NCI-H1092 treated with DMSO at 0.1 percent for 48 hours (cell line): ENCODE results near the gene RHCE.
"Not testable (repeated sequence)": the region's sequence is repeated elsewhere in the genome, so short reads cannot be mapped to it uniquely, and the experiment has no call there.

Experiments used
- DNase-seq: peaks from one replicate; lab custom pipeline; 2025; lab: John Stamatoyannopoulos, UW

The RHCE gene

DNA sequence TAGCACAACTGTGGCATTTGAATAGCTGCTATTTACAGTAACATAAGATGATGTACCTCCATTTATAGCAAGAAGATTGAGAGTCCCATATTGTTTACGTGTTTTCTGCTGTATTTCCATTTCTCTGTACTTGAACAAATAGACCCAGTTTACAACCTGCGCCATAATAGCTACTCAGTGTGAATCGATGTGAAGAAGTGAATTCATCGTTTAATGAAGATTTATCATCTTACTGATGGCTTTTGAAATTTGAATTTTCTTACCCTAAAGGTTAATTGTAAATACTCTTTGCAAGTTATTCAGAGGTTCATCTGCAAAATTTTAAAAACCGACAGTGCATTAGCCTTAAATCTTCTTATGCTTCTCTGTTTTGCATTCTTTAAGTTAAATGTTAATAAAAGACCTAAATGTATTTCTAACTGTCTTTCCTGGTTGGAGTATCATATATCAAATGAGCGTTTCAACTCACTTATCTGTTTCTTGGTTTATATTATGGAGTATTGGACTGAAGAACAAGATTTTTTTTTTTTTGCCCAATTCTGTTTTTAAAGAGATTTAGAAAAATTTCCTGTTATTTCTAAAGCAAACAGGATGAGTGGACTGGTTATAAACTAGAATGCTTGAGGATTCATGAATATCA is 12.2 kb upstream of the RHCE start:
- DNase-seq, result no peak

DNA sequence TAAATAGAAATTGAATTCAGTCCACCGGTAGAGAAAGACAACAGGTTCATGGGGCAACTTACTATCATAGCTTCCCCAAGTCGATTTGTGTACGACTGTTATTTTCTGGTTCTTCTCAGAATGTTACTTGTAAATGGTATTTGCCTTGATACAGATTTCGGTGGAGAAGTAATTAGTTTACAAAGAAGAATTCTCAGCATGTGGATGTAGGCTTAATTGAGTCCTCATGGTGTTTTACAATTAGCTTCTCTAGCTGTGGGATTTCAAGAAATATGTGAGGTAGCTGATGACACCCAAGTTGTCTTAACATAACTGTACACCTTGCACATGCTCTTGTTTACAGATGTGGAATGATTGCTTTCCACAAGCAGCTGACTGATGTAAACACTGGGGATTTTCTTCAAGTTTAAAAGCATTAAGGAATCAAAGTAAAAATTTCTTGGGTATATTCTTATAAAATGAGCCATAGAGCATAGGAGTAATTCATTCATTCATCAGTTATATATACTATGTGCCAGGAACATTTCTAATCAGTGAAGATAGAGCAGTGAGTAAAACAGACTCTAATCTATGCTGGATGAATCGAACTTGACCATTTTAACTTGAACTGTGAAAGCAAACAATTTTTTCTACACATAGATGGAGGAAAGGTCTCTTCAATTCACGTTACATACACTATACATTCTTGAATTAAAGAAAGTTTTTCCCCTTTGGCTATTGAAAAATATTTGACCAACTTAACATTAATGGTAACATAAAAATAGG is 11.5 kb upstream of the RHCE start:
- DNase-seq, result no peak

GRCh38 chr1:25430967-25431881 is 10.6 kb upstream of the RHCE start:
- no peak for DNase-seq

- DNase-seq, result peak; percentile 99
These were observed 9.7 kb upstream of the RHCE start, which contains the start of gene MACO1 for GRCh38 chr1:25430073-25430966. TSS of gene MACO1 (plus strand) at chr1:25430897. CDS start at chr1:25431099, 202 bp downstream.

GRCh38 chr1:25428475-25429166 is 8.0 kb upstream of the RHCE start:
- no peak for DNase-seq

DNA sequence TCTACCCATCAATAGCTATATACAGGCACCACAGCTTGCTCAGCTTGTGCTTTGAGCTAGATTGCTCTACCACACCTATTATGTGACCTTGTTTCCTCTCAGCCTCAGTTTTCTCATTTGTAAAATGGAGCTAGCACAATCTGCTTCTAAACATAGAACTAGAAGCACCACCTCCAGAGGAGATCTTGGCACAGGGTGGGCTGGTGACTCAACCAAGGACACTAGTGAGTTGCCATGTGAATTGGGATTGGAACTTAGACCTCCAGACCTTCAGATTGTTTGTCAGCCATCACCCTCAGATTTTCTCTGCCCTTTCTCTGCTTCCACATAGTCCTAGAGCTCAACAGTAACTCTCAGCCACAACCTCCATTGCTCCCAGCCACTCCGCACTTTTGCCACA is 7.1 kb upstream of the RHCE start:
- no peak for DNase-seq

GRCh38 chr1:25425098-25426085 is 4.8 kb upstream of the RHCE start:
- no peak for DNase-seq

DNA sequence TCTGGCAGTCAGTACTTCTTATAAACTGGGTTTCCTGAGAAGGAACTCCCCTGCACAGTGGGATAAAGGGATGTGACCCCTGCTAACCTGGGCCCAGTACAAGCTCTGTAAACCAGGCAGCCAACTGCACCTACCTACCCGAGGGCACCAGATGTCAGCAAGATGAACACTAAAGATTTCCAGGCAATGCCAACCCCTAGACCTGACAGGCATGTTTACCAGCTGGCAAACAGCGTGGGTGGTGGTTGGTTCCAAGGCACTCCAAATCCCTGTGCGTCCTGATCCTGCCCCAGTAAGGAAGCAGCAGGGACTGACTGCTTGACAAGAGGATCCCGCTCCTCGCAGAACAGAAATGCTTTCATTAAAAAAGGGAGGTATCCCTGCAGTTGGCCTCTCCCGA is 2.6 kb upstream of the RHCE start:
- DNase-seq, result not testable (repeated sequence)

DNA sequence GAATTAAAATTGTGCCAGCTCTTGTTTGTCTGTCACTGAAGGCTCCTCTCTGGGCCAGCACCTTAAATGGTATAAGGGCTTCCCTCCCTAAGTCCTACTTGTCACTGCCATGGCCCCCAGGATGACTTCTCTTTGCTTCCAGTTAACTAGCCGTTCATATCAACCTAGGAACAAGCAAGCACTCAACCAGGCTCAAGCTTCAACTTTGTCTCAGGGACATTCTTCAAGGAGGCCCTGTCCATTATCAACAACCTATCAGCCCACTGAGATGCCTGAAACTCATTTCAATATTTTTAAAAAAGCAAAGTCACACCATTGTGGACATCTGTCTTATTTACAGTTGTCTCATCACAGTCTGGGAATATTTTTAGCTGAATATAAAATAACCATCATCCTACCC is 1.3 kb downstream of the RHCE start:
- DNase-seq, result not testable (repeated sequence)

DNA sequence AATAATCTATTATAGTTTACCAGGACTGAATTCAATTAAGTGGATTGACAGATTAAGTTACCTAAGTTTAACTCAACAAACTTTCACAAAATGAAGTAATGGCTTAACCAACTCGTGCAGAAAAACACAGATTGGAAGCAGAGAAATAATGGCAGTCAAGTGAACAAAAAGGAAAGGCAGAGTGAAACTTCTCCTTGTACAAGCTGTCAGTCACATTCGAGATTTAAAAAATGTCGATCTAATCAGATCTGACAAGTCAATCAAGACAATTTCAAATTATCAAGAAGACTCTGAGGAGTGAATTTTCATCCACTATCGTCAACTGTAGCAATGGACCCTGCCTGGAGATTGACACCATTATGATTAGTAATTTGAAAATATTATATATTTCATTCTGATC is 3.3 kb downstream of the RHCE start:
- DNase-seq, result not testable (repeated sequence)

- DNase-seq, result not testable (repeated sequence)
These were observed 6.0 kb downstream of the RHCE start for GRCh38 chr1:25414578-25414977.

DNA sequence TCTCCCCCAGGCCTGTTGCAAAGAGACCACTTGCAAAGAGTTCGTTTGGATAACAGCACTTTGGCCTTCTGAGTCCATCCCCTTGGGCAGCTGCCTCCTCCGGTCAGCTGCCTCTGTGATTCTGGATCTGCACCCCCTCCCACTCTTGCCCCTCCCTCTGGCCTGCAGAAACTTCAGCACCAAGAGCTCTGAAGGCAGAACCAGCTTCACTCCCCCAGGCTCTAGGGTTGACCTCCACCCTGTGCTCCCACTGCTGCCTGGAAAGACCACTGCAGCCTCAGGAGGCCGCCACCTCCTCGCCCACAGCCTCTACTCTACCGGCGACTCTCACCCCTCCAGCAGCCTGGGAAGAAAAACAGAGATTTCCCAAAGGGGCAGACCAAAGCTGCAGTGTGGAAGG is 6.5 kb downstream of the RHCE start:
- not testable (repeated sequence) for DNase-seq

DNA sequence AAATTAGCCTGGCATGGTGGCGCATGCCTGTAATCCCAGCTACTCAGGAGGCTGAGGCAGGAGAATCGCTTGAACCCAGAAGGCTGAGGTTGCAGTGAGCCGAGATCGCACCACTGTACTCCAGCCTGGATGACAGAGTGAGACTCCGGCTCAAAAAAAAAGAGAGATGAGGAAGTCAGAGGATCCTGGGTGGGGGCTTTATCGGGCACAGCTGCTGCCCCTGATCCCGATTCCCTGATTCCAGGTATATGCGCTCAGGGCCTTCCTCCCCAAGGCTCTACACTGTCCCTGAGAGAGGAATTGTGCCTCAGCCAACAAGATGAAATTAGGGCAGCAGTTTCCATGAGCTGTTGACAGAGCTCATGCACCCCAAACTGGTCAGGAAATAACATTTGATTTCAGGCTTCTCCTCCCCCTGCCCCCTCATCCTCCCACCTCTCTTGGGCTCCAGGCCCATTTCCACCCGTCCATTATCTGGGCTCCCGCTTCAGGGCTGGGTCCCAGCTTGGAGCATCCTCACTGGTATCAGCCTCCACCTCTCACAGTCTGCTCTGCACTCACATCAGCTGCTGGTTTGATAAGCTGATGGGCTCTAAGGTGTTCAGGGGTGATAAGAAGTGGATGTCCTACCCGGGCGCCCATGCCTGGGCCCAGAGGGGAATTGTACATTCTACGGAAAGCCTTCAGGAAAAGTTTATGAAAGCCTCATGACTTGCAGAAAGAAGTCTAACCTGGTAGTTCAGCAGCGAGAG is 7.6 kb downstream of the RHCE start:
- DNase-seq, result not testable (repeated sequence)

DNA sequence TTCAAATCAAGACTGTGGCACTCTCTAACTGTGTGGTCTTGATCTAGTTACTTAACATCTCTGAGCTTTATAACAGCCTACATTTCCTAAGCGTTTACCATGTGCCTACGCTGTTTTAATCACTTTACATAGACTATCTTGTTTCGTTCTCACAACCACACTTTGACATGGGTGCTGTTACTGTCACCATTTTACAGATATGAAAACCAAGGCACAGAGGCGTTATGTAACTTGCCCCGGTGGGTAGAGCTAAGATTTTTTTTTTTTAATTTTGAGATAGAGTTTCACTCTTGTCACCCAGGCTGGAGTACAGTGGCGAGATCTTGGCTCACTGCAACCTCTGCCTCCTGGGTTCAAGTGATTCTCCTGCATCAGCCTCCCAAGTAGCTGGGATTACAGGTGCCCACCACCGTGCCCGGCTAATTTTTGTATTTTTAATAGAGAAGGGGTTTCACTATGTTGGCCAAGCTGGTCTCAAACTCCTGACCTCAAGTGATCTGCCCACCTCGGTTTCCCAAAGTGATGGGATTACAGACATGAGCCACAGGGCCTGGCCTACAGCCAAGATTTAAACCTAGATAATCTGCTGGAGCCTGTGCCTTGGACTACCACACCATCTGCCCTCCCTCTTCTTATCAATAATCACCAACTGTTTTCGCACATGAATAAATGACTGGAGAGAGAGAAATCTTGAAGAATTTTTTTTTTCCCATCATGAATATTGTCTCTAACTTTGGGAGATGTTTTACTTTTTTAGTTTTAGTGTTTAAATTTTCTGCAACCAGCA is 10.8 kb downstream of the RHCE start:
- not testable (repeated sequence) for DNase-seq

- not testable (repeated sequence) for DNase-seq
These were observed 14.8 kb downstream of the RHCE start for GRCh38 chr1:25405731-25406305.

DNA sequence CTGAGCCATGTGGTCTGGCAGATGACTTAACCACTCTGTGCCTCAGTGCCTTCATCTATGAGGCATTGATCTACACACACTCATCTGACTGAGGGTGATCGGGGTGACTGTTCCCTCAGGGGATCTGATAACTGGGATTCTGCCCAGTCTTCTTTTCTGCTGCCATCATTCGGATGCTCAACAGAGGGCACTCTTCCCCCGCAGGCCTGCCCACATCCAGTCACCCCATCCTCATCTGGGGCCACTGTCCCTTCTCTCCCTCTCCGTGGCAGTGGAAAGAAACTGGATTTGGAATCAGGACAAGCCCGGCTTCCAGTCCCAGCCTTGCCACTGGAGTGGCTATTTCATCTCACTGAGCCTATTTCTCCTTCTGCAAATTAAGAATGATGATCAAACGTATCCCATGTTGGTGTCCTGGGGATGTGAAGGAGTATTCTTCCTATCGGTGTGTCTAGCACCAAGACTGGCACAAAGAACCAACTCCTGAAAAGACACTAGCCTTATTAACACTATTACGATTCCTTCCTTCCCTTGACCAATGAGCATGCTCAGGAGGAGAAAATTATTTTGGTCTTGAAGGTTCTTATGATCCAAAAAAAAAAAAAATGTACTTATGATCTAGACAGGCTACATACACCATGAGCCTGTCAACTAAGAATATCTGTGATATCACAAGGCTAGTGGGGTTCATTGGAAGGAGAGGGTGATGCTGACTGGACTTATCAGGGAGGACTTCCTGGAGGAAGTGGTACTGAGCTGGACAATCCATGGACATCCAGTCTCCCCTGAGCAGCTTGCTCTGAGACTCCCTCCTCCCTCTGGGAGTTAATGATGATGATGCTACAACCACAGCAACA is 17.4 kb downstream of the RHCE start:
- not testable (repeated sequence) for DNase-seq

DNA sequence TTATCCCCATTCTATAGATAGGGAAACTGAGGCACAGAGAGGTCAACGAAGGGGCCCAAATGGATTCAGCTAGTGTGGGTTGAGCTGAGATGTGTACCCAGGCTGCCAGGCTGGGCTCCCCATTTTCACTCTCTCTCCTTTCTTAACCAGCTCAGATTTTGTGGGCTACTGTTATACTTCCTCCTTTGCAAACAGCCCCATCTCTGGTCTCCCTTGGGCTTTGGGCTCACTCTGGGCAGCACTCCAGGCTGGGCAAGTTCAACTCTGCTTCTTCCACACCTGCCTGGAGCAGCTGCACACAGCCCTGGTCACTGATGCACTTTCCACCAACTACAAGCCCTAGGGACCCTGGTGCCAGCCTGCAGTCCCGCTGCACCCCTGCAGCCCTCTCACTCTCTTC is 22.5 kb downstream of the RHCE start:
- DNase-seq, result not testable (repeated sequence)
